ENCODE measurements around the gene DAGLA. TPM values are rescaled to one million over a fixed set of nuclear protein-coding genes. Genes with fewer than 3 reads are reported as not detected.

The DAGLA gene
- total and polyA plus RNA-seq, 2 donors (not counting 3 experiments of a cell fraction or from before 2014, with no cell fraction given): 2.5 to 4.7 TPM

- no peak for FAIRE-seq
- ChIA-PET CTCF (interaction anchor here (1.9 to 3.3 kb wide), 2 partner anchors 12 to 27 kb away, joined by 4 to 22 read pairs; no protein-coding TSS in a partner anchor), POLR2A (no interaction called here)
- H3K4me3 ChIP-seq (replicated peaks in 1 of 3; ENCODE audit: insufficient read depth in 1 of 3, low read depth in 1 of 3, low read length in 3 of 3): no peak overlapping the region
- H3K27me3 ChIP-seq (ENCODE audit: control insufficient read depth in 2 of 2, insufficient read depth in 2 of 2, low read length in 2 of 2): no peaks in the 10 kb centered on the region
- peaks cover 28% of the 10 kb centered on the region for H3K4me1 ChIP-seq (ENCODE audit: control insufficient read depth, extremely low read depth, insufficient read depth, low read length)
- no peaks in the 10 kb centered on the region for H3K9me1 ChIP-seq (replicated peaks; ENCODE audit: control insufficient read depth, extremely low read depth, insufficient read depth, low read length)
- no peaks in the 10 kb centered on the region for H3K36me3 ChIP-seq (ENCODE audit: control insufficient read depth in 2 of 2, extremely low read depth in 1 of 2, insufficient read depth in 2 of 2, low read length in 2 of 2)
- DNase-seq (ENCODE audit: low read depth, low spot score): no peak
- no peak overlapping the region for H3K9ac ChIP-seq (replicated peaks; ENCODE audit: extremely low read depth, insufficient read depth, low read length)
- no peak overlapping the region for H3K27ac ChIP-seq (ENCODE audit: insufficient read depth, low read depth, low read length)
- H3K79me2 ChIP-seq (ENCODE audit: control insufficient read depth, insufficient read depth, low read length): no peaks in the 10 kb centered on the region
- H3K4me2 ChIP-seq (ENCODE audit: insufficient read depth, low read length): no peak overlapping the region
- no peak overlapping the region for H2AFZ ChIP-seq (ENCODE audit: low read depth, low read length)
- H4K20me1 ChIP-seq (replicated peaks; ENCODE audit: control insufficient read depth, extremely low read depth, insufficient read depth, low read length): no peaks in the 10 kb centered on the region
- TF ChIP-seq MYC (IDR thresholded peaks at IDR 0.05; ENCODE audit: low read depth, low read length) (no peak), FOS (IDR thresholded peaks at IDR 0.05; ENCODE audit: borderline replicate concordance, insufficient read depth, low read length) (no peak), JUN (IDR thresholded peaks at IDR 0.05; ENCODE audit: borderline replicate concordance, insufficient read depth, insufficient read length, low read depth) (no peak), MAX (IDR thresholded peaks at IDR 0.05; ENCODE audit: insufficient read depth, insufficient read length) (no peak), EZH2 (IDR thresholded peaks at IDR 0.05; ENCODE audit: borderline replicate concordance, low read depth, low read length, severe bottlenecking) (no peak), CTCF (IDR thresholded peaks at IDR 0.05; ENCODE audit: extremely low read depth in 1 of 2, insufficient read depth in 1 of 2, low read depth in 1 of 2, low read length in 2 of 2) (no peak), POLR2A (IDR thresholded peaks at IDR 0.05; ENCODE audit: low read depth, low read length) (no peak), POLR2AphosphoS5 (IDR thresholded peaks at IDR 0.05; ENCODE audit: insufficient read depth, low read depth, low read length) (no peak), GATA2 (IDR thresholded peaks at IDR 0.05; ENCODE audit: insufficient read depth, insufficient read length, low read depth, low read length) (no peak)
- dilution Hi-C loops (cut with MboI; ENCODE audit: extremely low pct_ligation_motif_present, low sequenced_read_pairs) (no loop called here), intact Hi-C loops (cut with micrococcal nuclease) (no loop called here)
- no TSS peak for BruUV-seq (replicated peaks)
- H3K9me3 ChIP-seq (replicated peaks; ENCODE audit: control insufficient read depth, insufficient read depth, low read length): no peaks in the 10 kb centered on the region
Measured at GRCh38 chr11:61720597-61720996, 40.4 kb downstream of the DAGLA start.

Measured in endothelial cell of umbilical vein (primary cell).